ENCODE measurements around the gene COL21A1. TPM values are rescaled to one million over a fixed set of nuclear protein-coding genes. Genes with fewer than 3 reads are reported as not detected.
A peak's percentile ranks its signal among the peaks of the same experiment; 100 is the strongest.

Gene COL21A1
- total RNA-seq, 4 donors from 2014 or later = 5.3 to 47.1 (median 15.6) TPM

- H3K27ac ChIP-seq = peak overlapping the region in 3 of 4 donors; percentile 20 to 79 (median 52)
- no peaks in the 10 kb centered on the region for H3K9me3 ChIP-seq
- H3K4me3 ChIP-seq = no peak overlapping the region
- WGBS, 2 donors (ENCODE audit: low coverage in 1 of 2) = 27 to 30% methylated on average over 2 of the region's 2 CpGs
- peaks cover 3 to 96% (median 14%) of the 10 kb centered on the region in 3 donors for H3K4me1 ChIP-seq
- ATAC-seq = no peak
- TF ChIP-seq EP300 (IDR thresholded peaks at IDR 0.05) (no peak), POLR2A (IDR thresholded peaks at IDR 0.05) (no peak)
- H3K36me3 ChIP-seq = no peaks in the 10 kb centered on the region
- peaks cover 8% of the 10 kb centered on the region for H3K27me3 ChIP-seq
These were observed 3.8 kb downstream of the COL21A1 start for GRCh38 chr6:56243518-56244070.

GRCh38 chr6:56242346-56242745 lies 5.0 kb downstream of the COL21A1 start:
- H3K4me3 ChIP-seq = no peak overlapping the region
- H3K4me1 ChIP-seq = peaks cover 3 to 96% (median 14%) of the 10 kb centered on the region in 3 donors
- H3K27ac ChIP-seq = peak overlapping the region; percentile 16 to 79 (median 52)
- WGBS, 2 donors (ENCODE audit: low coverage in 1 of 2) = 34 to 54% methylated on average over 2 of the region's 2 CpGs
- H3K27me3 ChIP-seq = peaks cover 3% of the 10 kb centered on the region
- no peak for TF ChIP-seq CTCF (IDR thresholded peaks at IDR 0.05)
- TF ChIP-seq POLR2A (IDR thresholded peaks at IDR 0.05) = no peak
- no peak for TF ChIP-seq POLR2AphosphoS5 (IDR thresholded peaks at IDR 0.05)
- TF ChIP-seq EP300 (IDR thresholded peaks at IDR 0.05) = no peak
- H3K36me3 ChIP-seq = no peaks in the 10 kb centered on the region
- no peak for ATAC-seq
- no peaks in the 10 kb centered on the region for H3K9me3 ChIP-seq

GRCh38 chr6:56241124-56241802 lies 6.1 kb downstream of the COL21A1 start:
- TF ChIP-seq CTCF (IDR thresholded peaks at IDR 0.05) = peak in 1 of 4 experiments; percentile 15
- no peak for TF ChIP-seq EP300 (IDR thresholded peaks at IDR 0.05)
- no peaks in the 10 kb centered on the region for H3K27me3 ChIP-seq

GRCh38 chr6:56238352-56238751 lies 9.0 kb downstream of the COL21A1 start:
- Histone ChIP-seq H3K36me3 (no peaks in the 10 kb centered on the region), H3K27ac (no peak overlapping the region), H3K4me1 (peaks cover 7 to 82% (median 9%) of the 10 kb centered on the region in 3 donors), H3K9me3 (no peaks in the 10 kb centered on the region), H3K4me3 (no peak overlapping the region), H3K27me3 (no peaks in the 10 kb centered on the region)
- TF ChIP-seq CTCF (IDR thresholded peaks at IDR 0.05) (no peak), EP300 (IDR thresholded peaks at IDR 0.05) (no peak), POLR2AphosphoS5 (IDR thresholded peaks at IDR 0.05) (no peak), POLR2A (IDR thresholded peaks at IDR 0.05) (no peak)
- WGBS, 2 donors (ENCODE audit: low coverage in 1 of 2) = 60 to 75% methylated on average over 1 to 2 of the region's 2 CpGs
- no peak for ATAC-seq

More at GRCh38 chr6:56241124-56241802, 6.1 kb downstream of the COL21A1 start:
- H3K9me3 ChIP-seq = no peaks in the 10 kb centered on the region
- no peaks in the 10 kb centered on the region for H3K36me3 ChIP-seq
- peak overlapping the region in 1 of 2 donors; percentile 3 for H3K4me3 ChIP-seq
- ATAC-seq = no peak
- 36 to 37% methylated on average over 4 of the region's 5 CpGs for WGBS, 2 donors (ENCODE audit: low coverage in 1 of 2)
- H3K4me1 ChIP-seq = peaks cover 3 to 91% (median 14%) of the 10 kb centered on the region in 3 donors
- peak overlapping the region; percentile 63 to 79 (median 72) for H3K27ac ChIP-seq

GRCh38 chr6:56235245-56235644 lies 12.1 kb downstream of the COL21A1 start:
- H3K4me1 ChIP-seq = peaks cover 0 to 65% (median 4%) of the 10 kb centered on the region in 3 donors
- peak; percentile 39 for ATAC-seq
- no peak overlapping the region for H3K4me3 ChIP-seq
- no peak for TF ChIP-seq EP300 (IDR thresholded peaks at IDR 0.05)
- peak; percentile 13 for TF ChIP-seq POLR2AphosphoS5 (IDR thresholded peaks at IDR 0.05)
- no peak for TF ChIP-seq POLR2A (IDR thresholded peaks at IDR 0.05)
- peak overlapping the region in 3 of 4 donors; percentile 21 to 46 (median 32) for H3K27ac ChIP-seq
- no peaks in the 10 kb centered on the region for H3K9me3 ChIP-seq
- 11 to 50% methylated on average over 1 of the region's 1 CpG for WGBS, 2 donors (ENCODE audit: low coverage in 1 of 2)
- no peaks in the 10 kb centered on the region for H3K36me3 ChIP-seq
- no peaks in the 10 kb centered on the region for H3K27me3 ChIP-seq

GRCh38 chr6:56232436-56232835 lies 14.9 kb downstream of the COL21A1 start:
- H3K27ac ChIP-seq = no peak overlapping the region

More at GRCh38 chr6:56232436-56232835, 14.9 kb downstream of the COL21A1 start:
- Histone ChIP-seq H3K4me3 (no peak overlapping the region), H3K9me3 (no peaks in the 10 kb centered on the region), H3K36me3 (no peaks in the 10 kb centered on the region), H3K27me3 (no peaks in the 10 kb centered on the region), H3K4me1 (peaks cover 0 to 41% (median 4%) of the 10 kb centered on the region in 3 donors)
- no peak for TF ChIP-seq POLR2A (IDR thresholded peaks at IDR 0.05)
- no peak for TF ChIP-seq POLR2AphosphoS5 (IDR thresholded peaks at IDR 0.05)
- no peak for TF ChIP-seq EP300 (IDR thresholded peaks at IDR 0.05)
- no peak for TF ChIP-seq CTCF (IDR thresholded peaks at IDR 0.05)
- 10 to 18% methylated on average over 2 of the region's 2 CpGs for WGBS, 2 donors (ENCODE audit: low coverage in 1 of 2)
- ATAC-seq = no peak

All from gastroesophageal sphincter (tissue), 4 donors.